CD4-positive, alpha-beta T cell treated with Interleukin-15 for 4 hours (primary cell): ENCODE results near the gene DSCAML1.

ENCODE experiments used
- DNase-seq: peaks from one replicate; pipeline ENCODE4 v3.0.0-alpha.2; 2020; ENCODE audit warnings: low spot score

DSCAML1 gene

GRCh38 chr11:117610901-117611300, 186.1 kb downstream of the DSCAML1 start:
- no peak for DNase-seq

GRCh38 chr11:117610045-117610444, 187.0 kb downstream of the DSCAML1 start:
- DNase-seq, result no peak

- DNase-seq, result no peak
Measured at GRCh38 chr11:117607449-117607848, 189.6 kb downstream of the DSCAML1 start.

- no peak for DNase-seq
Measured at GRCh38 chr11:117606790-117607189, 190.2 kb downstream of the DSCAML1 start.

GRCh38 chr11:117606211-117606610, 190.8 kb downstream of the DSCAML1 start:
- no peak for DNase-seq

GRCh38 chr11:117605331-117605730, 191.7 kb downstream of the DSCAML1 start:
- DNase-seq, result no peak

GRCh38 chr11:117604336-117604995, 192.6 kb downstream of the DSCAML1 start:
- no peak for DNase-seq

- no peak for DNase-seq
Measured at GRCh38 chr11:117603932-117604331, 193.1 kb downstream of the DSCAML1 start.

GRCh38 chr11:117601006-117601708, 195.9 kb downstream of the DSCAML1 start:
- DNase-seq, result no peak

- DNase-seq, result no peak
Measured at GRCh38 chr11:117600234-117600783, 196.7 kb downstream of the DSCAML1 start.

- no peak for DNase-seq
Measured at GRCh38 chr11:117597071-117597470, 199.9 kb downstream of the DSCAML1 start.

- DNase-seq, result no peak
Measured at GRCh38 chr11:117595440-117595839, 201.6 kb downstream of the DSCAML1 start.

GRCh38 chr11:117594721-117595120, 202.3 kb downstream of the DSCAML1 start:
- no peak for DNase-seq

- DNase-seq, result no peak
Measured at GRCh38 chr11:117593065-117593464, 204.0 kb downstream of the DSCAML1 start.

- DNase-seq, result no peak
Measured at GRCh38 chr11:117591316-117592039, 205.5 kb downstream of the DSCAML1 start.

- no peak for DNase-seq
Measured at GRCh38 chr11:117589063-117589462, 208.0 kb downstream of the DSCAML1 start.

GRCh38 chr11:117588166-117588810, 208.7 kb downstream of the DSCAML1 start:
- no peak for DNase-seq

GRCh38 chr11:117587416-117587815, 209.6 kb downstream of the DSCAML1 start:
- DNase-seq, result no peak

GRCh38 chr11:117586392-117586791, 210.6 kb downstream of the DSCAML1 start:
- no peak for DNase-seq

- DNase-seq, result no peak
Measured at GRCh38 chr11:117585631-117586030, 211.4 kb downstream of the DSCAML1 start.

- DNase-seq, result no peak
Measured at GRCh38 chr11:117584056-117584830, 212.8 kb downstream of the DSCAML1 start.
